Measurements from ENCODE around the gene EZR. TPM values are rescaled to one million over a fixed set of nuclear protein-coding genes. Genes with fewer than 3 reads are reported as not detected.
"Not testable (repeated sequence)": the region's sequence is repeated elsewhere in the genome, so short reads cannot be mapped to it uniquely, and the experiment has no call there.

EZR gene
- total RNA-seq, 1 donor from 2014 or later: 110 TPM

GRCh38 chr6:158843751-158844683 lies 24.8 kb upstream of the EZR start:
- no peak for DNase-seq (ENCODE audit: low read depth, low spot score)

DNA sequence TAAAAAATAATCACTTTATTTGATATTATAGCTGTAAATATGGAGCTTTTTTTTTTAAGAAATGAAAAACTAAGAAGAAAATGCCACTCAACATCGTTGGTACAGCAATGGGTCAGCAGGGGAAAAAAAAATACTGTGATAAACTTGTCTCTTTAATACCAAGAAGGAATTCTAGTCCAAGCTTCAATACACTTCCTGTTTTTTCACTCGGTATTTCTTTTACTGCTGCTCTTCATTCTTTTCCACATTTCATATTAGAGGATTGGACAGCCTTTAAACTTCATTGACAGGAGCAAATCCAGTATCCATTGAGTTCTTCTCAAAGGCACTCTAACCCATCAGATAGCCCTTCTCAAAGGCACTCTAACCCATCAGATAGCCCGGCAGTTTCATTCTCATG lies 22.2 kb upstream of the EZR start:
- no peak for DNase-seq (ENCODE audit: low read depth, low spot score)

DNA sequence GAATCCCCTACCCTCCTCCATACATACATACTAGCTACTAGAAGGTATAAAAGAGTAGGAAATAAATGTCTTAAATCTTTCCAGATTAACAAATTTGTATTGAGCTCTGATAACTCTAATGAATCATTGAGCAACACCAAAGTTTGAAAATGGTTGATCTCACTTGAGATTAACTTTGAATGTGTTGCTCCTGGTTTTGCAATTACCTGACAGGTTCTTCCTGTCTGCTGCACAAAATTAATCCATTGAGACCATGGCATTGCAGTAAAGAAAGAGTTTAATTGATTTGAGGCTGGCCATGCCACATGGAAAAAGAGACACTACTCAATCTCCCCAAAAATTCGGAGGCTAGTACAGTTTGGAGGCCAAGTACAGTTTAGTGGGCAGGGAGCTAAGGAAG lies 21.3 kb upstream of the EZR start:
- no peak for DNase-seq (ENCODE audit: low read depth, low spot score)

DNA sequence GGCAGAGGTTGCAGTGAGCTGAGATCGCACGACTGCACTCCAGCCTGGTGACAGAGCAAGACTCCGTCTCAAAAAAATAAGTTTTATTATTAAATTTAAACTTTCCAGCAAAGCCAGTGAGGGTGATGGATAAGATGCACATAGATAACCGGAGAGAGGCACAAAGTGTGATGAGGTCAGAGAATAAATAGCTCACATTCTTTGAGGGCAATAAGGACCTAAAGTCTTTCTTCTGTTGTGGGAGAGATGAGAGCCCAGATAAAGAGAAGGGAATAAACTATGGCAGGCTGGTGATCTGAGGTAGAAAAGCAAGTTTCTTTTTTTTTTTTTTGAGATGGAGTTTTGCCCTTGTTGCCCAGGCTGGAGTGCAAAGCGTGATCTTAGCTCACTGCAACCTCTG lies 20.6 kb upstream of the EZR start:
- DNase-seq (ENCODE audit: low read depth, low spot score): no peak

DNA sequence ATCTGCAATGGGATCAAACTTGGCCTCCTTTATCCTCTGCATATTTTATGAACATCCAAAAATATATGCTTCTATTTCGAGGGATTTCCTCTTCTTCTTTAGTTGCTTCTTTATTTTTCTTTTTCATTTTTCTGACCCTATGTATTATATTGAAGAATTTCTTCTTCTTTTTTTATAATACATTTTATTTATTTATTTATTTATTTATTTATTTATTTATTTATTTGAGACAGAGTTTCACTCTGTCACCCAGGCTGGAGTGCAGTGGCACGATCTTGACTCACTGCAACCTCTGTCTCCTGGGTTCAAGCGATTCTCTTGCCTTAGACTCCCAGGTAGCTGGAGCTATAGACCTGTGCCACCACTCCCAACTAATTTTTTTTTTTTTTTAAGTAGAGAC lies 19.6 kb upstream of the EZR start:
- DNase-seq (ENCODE audit: low read depth, low spot score): not testable (repeated sequence)

DNA sequence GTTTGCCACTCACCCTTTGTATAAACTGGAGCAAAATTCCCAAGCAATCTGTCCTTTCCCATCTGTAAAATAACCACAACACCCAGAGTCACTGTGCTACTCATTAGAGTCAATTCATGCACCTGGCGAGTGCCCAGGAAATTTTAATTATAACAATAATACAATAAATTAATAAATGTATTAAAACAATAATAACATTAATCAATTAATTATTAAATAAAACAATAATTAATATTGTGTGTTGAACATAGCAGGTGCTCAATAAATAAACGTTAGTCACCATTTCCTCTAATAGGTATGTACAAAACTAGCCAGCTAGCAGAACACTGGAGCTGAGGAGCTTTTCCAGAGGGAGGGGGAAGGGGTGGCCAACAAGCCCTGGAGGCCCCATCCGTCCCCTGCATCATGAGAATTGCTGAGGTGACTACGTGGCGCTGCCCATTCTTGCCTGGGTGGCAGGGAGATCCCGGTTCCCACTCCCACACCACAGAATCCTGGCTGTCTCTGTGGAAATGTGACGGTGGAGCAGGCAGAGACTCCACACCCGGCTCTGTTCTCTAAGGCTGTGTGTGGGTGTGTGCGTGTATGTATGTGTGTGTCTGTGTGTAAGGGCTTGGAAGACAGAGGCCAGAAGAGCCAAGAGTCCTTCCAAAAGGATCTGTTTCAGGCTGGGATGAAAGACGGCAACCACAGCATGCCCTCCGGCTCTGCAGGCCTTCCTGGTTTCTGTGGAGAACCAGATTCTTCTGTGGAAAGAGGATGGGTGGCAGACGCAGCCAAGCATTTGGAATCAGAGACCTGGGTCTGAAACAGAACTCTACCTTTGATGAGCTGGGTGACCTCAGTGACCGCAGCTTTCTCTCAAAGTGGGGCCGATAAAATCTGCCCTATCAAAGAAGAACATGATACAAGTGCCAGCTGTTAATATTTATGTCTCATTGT lies 18.8 kb upstream of the EZR start:
- no peak for DNase-seq (ENCODE audit: low read depth, low spot score)

DNA sequence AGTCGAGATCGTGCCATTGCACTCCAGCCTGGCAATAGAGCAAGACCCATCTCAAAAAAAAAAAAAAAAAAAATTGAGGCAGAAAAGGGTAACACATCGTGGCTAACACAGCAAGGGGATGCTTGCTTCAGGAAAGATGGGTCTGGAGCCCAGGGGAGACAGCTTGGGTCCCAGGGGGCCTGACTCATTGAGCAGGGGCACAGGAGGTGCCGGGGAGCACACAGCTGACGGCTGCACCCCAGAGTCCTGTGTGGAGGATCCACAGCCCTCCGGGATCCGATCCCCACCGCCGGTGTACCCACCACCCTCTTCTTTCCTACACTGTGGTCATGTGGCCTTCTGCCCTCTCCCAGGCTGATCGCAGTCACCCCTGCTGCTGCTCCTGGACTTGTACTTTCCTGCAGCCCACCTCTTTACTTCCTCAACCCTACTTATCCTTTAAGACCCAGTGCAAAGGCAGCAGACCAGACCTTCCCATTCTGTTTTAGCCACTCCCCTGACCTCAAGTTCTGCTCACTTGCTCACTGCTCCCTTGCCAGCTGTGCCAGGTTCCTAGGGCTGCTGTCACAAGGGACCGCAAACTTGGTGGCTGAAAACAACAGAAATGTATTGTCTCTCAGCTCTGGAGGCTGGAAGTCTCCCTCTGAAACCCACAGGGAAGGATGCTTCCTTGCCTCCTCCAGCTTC lies 17.6 kb upstream of the EZR start:
- DNase-seq (ENCODE audit: low read depth, low spot score): no peak

GRCh38 chr6:158835616-158836221 lies 16.6 kb upstream of the EZR start:
- no peak for DNase-seq (ENCODE audit: low read depth, low spot score)

- no peak for DNase-seq (ENCODE audit: low read depth, low spot score)
Observed at GRCh38 chr6:158834675-158835385, 15.7 kb upstream of the EZR start.

- DNase-seq (ENCODE audit: low read depth, low spot score): not testable (repeated sequence)
Observed at GRCh38 chr6:158832807-158833206, 13.6 kb upstream of the EZR start.

DNA sequence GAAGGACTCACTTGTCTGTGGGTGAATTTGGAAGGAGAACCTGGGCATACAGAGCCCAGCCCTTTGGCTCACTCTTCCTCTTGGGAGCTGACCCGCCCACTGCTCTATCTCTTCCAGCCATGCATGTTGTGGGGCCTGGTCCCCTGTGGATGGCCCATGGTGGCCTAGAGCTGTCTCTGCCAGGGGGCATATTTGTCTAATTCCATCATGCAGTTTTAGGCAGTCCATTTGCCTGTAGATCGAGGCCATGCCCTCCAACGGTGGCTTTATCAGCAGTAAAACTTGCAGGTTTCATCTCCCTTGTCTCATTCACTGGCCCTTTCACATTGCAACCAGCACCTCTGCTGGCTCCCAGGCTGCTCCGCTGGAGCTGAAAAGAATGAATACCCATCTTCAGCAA lies 12.9 kb upstream of the EZR start:
- no peak for DNase-seq (ENCODE audit: low read depth, low spot score)

- no peak for DNase-seq (ENCODE audit: low read depth, low spot score)
Observed at GRCh38 chr6:158831571-158831970, 12.4 kb upstream of the EZR start.

DNA sequence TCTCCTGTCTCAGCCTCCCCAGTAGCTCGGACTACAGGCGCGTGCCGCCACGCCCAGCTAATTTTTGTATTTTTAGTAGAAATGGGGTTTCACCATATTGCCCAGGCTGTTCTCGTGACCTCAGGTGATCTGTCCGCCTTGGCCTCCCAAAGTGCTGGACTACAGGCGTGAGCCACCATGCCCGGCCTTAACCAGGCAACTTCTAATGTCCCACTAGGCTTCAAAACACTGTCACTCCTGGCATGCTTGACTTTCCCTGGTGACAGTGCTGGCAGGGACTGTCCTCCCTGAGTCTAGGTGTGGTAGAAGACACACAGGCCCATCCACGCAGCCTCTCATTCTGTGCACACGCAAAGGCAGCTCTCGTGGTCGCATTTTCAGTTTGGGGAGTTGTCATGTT lies 11.6 kb upstream of the EZR start:
- DNase-seq (ENCODE audit: low read depth, low spot score): no peak

GRCh38 chr6:158828807-158829206 lies 9.6 kb upstream of the EZR start:
- DNase-seq (ENCODE audit: low read depth, low spot score): no peak

DNA sequence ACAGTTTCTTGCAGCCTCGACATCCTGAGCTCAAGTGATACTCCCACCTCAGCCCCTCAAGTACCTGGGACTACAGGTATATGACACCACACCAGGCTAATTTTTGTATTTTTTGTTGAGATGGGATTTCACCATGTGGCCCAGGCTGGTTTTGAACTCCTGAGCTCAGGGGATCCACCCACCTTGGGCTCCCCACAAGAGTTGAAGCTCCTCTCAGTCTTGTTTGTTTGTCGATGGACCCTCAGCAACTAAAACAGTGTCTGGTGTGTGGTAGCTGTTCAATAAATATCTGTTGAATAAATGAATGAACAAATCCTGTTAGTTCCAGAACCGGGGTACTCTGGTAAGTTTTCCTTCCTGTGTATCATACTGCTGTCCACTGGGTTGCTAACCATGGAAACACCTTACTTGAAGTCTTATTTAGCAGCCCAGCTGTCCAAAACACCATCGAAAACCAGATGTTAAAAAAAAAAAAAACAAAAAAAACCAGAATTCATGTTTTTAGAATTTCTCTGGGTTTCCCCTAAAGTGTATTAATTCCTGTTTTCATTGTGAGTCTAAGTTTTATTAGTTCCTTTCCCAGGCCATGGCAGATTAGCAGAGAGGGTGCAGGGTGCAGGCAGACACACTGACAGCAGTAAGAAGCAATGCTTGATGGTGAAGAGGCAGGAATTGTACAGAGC lies 7.8 kb upstream of the EZR start:
- no peak for DNase-seq (ENCODE audit: low read depth, low spot score)

DNA sequence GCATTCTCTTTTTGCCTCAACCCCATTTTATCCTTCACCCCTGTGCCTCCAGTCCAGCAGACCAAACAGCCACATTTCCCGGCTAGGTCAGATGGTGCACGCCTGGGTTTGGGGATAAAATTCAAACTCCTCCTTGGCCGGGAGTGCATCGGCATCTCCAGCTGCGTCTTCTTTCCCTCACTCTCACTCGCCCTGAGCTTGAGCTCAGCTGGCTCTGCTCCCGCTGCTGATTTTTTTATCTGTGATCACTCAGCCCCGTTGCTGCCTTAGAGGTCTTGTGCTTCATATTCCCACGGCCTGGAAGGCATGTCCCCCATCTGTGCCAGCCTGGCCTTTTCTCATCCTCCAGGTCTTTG lies 6.8 kb upstream of the EZR start:
- no peak for DNase-seq (ENCODE audit: low read depth, low spot score)

DNA sequence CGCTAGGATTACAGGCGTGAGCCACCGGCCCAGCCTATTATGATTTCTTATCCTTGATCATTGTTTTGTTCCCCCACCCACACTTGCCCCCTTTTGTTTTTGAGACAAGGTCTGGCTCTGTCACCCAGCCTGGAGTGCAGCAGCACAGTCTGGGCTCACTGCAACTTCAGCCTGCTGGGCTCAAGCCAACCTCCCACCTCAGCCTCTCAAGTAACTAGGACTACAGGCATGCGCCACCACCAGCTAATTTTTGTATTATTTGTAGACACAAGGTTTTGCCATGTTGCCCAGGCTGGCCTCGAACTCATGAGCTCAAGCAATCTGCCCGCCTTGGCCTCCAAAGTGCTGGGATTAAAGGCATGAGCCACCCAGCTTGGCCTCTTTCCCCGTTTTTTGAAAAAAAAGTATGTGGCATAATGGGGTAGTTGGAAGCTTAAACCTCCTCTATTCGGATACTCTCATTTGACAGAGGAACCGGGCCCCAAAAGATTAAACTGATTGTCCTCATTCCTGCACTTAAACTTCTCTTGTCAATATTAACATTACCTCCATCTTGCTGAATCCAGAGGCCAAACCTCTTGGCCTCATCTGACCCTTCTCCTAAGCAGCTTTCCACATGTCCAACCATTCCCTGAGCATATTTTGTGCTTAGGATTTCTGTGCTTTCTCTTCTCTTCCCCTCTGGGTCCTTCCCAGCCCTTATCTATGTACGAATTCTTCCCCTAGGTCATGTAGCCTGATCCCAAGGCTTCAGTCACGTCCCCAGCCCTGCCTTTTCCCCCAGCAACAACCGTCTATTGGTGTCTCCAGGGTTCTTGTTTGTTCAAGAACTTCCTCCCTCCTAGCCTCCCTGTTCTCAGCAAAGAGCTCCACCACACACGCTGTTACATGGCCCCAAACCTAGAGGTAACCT lies 6.1 kb upstream of the EZR start:
- no peak for DNase-seq (ENCODE audit: low read depth, low spot score)

DNA sequence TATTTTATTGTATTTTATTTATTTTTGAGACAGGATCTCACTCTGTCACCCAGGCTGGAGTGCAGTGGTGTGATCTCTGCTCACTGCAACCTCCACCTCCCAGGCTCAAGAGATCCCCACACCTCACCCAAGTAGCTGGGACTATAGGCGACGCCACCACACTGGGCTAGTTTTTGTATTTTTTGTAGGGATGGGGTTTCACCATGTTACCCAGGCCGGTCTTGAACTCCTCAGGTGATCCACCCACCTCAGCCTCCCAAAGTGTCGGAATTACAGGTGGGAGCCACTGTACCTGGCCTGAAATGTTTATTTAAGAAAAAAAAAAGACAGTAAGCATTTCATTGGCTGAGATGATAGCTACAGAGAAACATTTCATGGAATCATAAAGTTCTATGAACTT lies 4.4 kb upstream of the EZR start:
- DNase-seq (ENCODE audit: low read depth, low spot score): not testable (repeated sequence)

- DNase-seq (ENCODE audit: low read depth, low spot score): no peak
Observed at GRCh38 chr6:158819977-158820622, 932 bp upstream of the EZR start.
